Muscle of leg (tissue), 9 donors: Measurements from ENCODE around the gene GNGT2. TPM values are rescaled to one million over a fixed set of nuclear protein-coding genes. Genes with fewer than 3 reads are reported as not detected.

Experiments used
- polyA plus RNA-seq, 8 donors: library from polyadenylated mRNA; unstranded; fragments of 120-200 nt; gene quantifications; one replicate each; pipeline versions ENCODE4 v1.2.1 to v1.2.3, GENCODE V29; 2013; ENCODE audit warnings: inconsistent platforms in 1 of 8, low replicate concordance in 1 of 8; ENCODE audit not compliant: insufficient read length in 8 of 8, insufficient read depth in 1 of 8
- total RNA-seq: library from RNA; stranded (reverse); fragments of 120-200 nt; gene quantifications from one replicate; pipeline ENCODE4 v1.2.4, GENCODE V29; 2013

GNGT2 gene
- total and polyA plus RNA-seq, 9 donors, result 0.57 to 1.7 (median 1.1) TPM

Other genes with a start within 250 kb of the GNGT2 start
- not detected for gene GIP, start 242.0 kb downstream of the GNGT2 start, total RNA-seq
- 1 to 10 TPM in 1 of 8 donors, under 1 TPM in 1, not detected in 6; 0.63 to 4.2 TPM for gene GIP, start 242.0 kb downstream of the GNGT2 start, polyA plus RNA-seq
- gene IGF2BP1, start 213.2 kb downstream of the GNGT2 start, total RNA-seq, result 9.4 TPM
- 10 to 100 TPM in 7 of 8 donors, 1 to 10 TPM in 1; 9.9 to 21.6 (median 17.0) TPM for gene IGF2BP1, start 213.2 kb downstream of the GNGT2 start, polyA plus RNA-seq
- under 0.01 TPM for gene B4GALNT2, start 77.8 kb downstream of the GNGT2 start, total RNA-seq
- gene B4GALNT2, start 77.8 kb downstream of the GNGT2 start, polyA plus RNA-seq, result under 1 TPM; 0.06 to 0.21 (median 0.12) TPM
- 3.1 TPM for gene ABI3, start 133 bp upstream of the GNGT2 start, total RNA-seq
- gene ABI3, start 133 bp upstream of the GNGT2 start, polyA plus RNA-seq, result 1 to 10 TPM; 3.8 to 5.9 (median 4.8) TPM
- gene PHOSPHO1, start 20.2 kb upstream of the GNGT2 start, total RNA-seq, result 7.5 TPM
- gene PHOSPHO1, start 20.2 kb upstream of the GNGT2 start, polyA plus RNA-seq, result 10 to 100 TPM in 7 of 8 donors, 1 to 10 TPM in 1; 6.4 to 22.3 (median 12.7) TPM
- gene ZNF652, start 151.7 kb upstream of the GNGT2 start, total RNA-seq, result 34.7 TPM
- 10 to 100 TPM; 12.6 to 19.6 (median 16.8) TPM for gene ZNF652, start 151.7 kb upstream of the GNGT2 start, polyA plus RNA-seq
- 111 TPM for gene PHB1, start 204.3 kb upstream of the GNGT2 start, total RNA-seq
- gene PHB1, start 204.3 kb upstream of the GNGT2 start, polyA plus RNA-seq, result 100 to 1,000 TPM; 141 to 178 (median 150) TPM